ENCODE data around the gene PDE6B.

Gene PDE6B

DNA sequence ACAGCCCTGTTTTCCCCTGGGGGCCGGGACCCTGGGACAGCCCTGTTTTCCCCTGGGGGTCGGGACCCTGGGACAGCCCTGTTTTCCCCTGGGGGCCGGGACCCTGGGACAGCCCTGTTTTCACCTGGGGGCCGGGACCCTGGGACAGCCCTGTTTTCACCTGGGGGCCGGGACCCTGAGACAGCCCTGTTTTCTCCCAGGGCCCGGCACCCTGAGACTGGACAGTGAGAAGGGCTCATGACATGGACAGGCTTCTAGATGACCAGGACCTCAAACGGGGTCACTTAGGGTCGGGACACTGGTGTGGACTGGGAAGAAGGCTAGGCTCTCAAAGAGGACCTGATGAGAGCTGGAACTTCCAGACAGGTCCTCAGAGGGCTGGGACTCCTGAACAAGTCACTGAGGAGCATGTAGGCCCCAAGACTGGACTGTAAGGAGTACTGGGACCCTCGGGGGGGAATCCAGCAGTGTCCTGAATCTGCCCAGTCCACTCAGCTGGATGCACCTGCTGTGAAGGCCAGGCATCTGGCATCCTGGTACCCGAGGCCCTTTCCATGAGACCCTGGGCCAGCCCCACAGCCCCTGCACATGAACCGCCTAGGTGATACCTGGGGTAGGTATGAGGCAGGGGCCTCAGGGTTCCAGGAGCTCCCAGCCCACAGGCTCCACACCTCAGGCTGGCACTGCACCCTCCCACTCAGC is 82.7 kb downstream of the PDE6B start:
- no peak for DNase-seq (ENCODE audit: low spot score)
- in situ Hi-C loops (cut with MboI; ENCODE audit: low pct_unique_long_range_greater_than_20kb, low sequenced_read_pairs, unreplicated experiment): no loop called here
- no peak for TF ChIP-seq CTCF (IDR thresholded peaks at IDR 0.05; ENCODE audit: extremely low read depth, insufficient read depth, missing control alignments)

DNA sequence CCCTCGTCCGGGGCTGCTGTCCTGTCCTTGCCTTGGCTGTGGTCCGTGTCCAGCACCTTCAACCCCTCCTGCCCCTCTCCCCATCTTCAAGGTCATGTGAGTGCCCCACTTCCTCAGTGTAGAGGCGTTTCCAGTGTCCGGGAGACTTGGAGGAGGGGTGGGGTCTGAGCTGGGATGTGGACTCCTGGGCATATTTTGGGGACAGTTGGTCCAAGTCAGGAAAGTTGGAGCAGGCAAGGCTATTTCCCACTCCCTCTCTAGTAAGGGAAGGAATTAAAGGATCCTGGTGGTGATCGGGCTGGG is 83.2 kb downstream of the PDE6B start:
- no peak for DNase-seq (ENCODE audit: low spot score)
- in situ Hi-C loops (cut with MboI; ENCODE audit: low pct_unique_long_range_greater_than_20kb, low sequenced_read_pairs, unreplicated experiment): no loop called here
- no peak for TF ChIP-seq CTCF (IDR thresholded peaks at IDR 0.05; ENCODE audit: extremely low read depth, insufficient read depth, missing control alignments)

GRCh38 chr4:709348-709747 is 84.0 kb downstream of the PDE6B start:
- in situ Hi-C loops (cut with MboI; ENCODE audit: low pct_unique_long_range_greater_than_20kb, low sequenced_read_pairs, unreplicated experiment): no loop called here
- no peak for DNase-seq (ENCODE audit: low spot score)

GRCh38 chr4:710116-710515 is 84.7 kb downstream of the PDE6B start:
- TF ChIP-seq CTCF (IDR thresholded peaks at IDR 0.05; ENCODE audit: extremely low read depth, insufficient read depth, missing control alignments): no peak
- no peak for DNase-seq (ENCODE audit: low spot score)
- in situ Hi-C loops (cut with MboI; ENCODE audit: low pct_unique_long_range_greater_than_20kb, low sequenced_read_pairs, unreplicated experiment): no loop called here

More at GRCh38 chr4:709348-709747, 84.0 kb downstream of the PDE6B start:
- no peak for TF ChIP-seq CTCF (IDR thresholded peaks at IDR 0.05; ENCODE audit: extremely low read depth, insufficient read depth, missing control alignments)

DNA sequence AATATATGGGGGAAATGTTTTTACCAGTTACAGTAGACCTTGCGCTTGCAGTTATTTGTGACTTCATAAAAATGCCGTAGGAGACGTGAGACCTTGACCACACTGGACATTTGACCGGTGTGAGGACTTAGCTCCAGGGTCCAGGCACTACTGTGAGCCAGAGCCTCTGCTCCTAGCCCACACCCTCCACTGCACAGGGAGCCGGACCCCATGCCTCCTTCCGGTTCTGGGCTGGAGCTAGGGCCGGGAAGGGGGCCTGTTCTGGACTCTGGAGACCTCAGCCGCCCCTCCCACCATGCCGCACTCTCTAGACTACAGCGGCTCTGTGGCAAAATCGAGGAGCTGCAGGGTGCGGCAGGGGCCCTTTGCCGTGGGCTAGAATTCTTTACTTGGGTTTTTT is 85.5 kb downstream of the PDE6B start:
- TF ChIP-seq CTCF (IDR thresholded peaks at IDR 0.05; ENCODE audit: extremely low read depth, insufficient read depth, missing control alignments): no peak
- in situ Hi-C loops (cut with MboI; ENCODE audit: low pct_unique_long_range_greater_than_20kb, low sequenced_read_pairs, unreplicated experiment): no loop called here
- no peak for DNase-seq (ENCODE audit: low spot score)

- no peak for TF ChIP-seq CTCF (IDR thresholded peaks at IDR 0.05; ENCODE audit: extremely low read depth, insufficient read depth, missing control alignments)
- DNase-seq (ENCODE audit: low spot score): no peak
- in situ Hi-C loops (cut with MboI; ENCODE audit: low pct_unique_long_range_greater_than_20kb, low sequenced_read_pairs, unreplicated experiment): no loop called here
These were observed 86.7 kb downstream of the PDE6B start for GRCh38 chr4:712093-712492.
